SK-N-SH treated with all-trans-retinoic acid at 6 μM for 48 hours (cell line): Measurements from ENCODE around the gene ZMYM2.

ENCODE experiments used
- ATAC-seq: fragments of 200-7000 bp; cut with Tn5 transposase; 3 replicates; pipeline ENCODE4 v1.9.1; 2020; ENCODE audit warnings: mild to moderate bottlenecking, moderate library complexity
- ARNTL ChIP-seq: fragments of 450-650 bp; formaldehyde crosslinking; IDR thresholded peaks from 2 replicates; pipeline ENCODE4 v1.5.0; 2020; ENCODE audit warnings: low read depth, mild to moderate bottlenecking, moderate library complexity, borderline replicate concordance
- BACH2 ChIP-seq: fragments of 250-450 bp; sonication (Bioruptor Pico); IDR thresholded peaks from 2 replicates; pipeline ENCODE4 v1.9.0; 2021; ENCODE audit warnings: mild to moderate bottlenecking, borderline replicate concordance
- ESRRG ChIP-seq: fragments of 250-450 bp; sonication (Bioruptor Pico); IDR thresholded peaks from 2 replicates; pipeline ENCODE4 v1.6.1; 2021; ENCODE audit warnings: mild to moderate bottlenecking
- GLIS3 ChIP-seq: fragments of 250-450 bp; sonication (Bioruptor Pico); IDR thresholded peaks from 2 replicates; pipeline ENCODE4 v1.5.0; 2020; ENCODE audit warnings: mild to moderate bottlenecking, moderate library complexity
- ISL1 ChIP-seq: fragments of 250-450 bp; sonication (Bioruptor Pico); IDR thresholded peaks from 2 replicates; pipeline ENCODE4 v2.1.2; 2022; ENCODE audit warnings: mild to moderate bottlenecking, moderate library complexity
- OSR1 ChIP-seq: fragments of 250-450 bp; sonication (Bioruptor Pico); IDR thresholded peaks from 2 replicates; pipeline ENCODE4 v1.8.0; 2022; ENCODE audit warnings: moderate library complexity, mild to moderate bottlenecking, inconsistent platforms
- PPARA ChIP-seq: fragments of 250-450 bp; sonication (Bioruptor Pico); IDR thresholded peaks from 2 replicates; pipeline ENCODE4 v1.5.0; 2020; ENCODE audit warnings: mild to moderate bottlenecking, borderline replicate concordance
- RARB ChIP-seq: fragments of 250-450 bp; sonication (Bioruptor Pico); IDR thresholded peaks from 2 replicates; pipeline ENCODE4 v1.8.0; 2021; ENCODE audit warnings: mild to moderate bottlenecking, moderate library complexity
- TCF4 ChIP-seq: fragments of 250-450 bp; sonication (Bioruptor Pico); IDR thresholded peaks from 2 replicates; pipeline ENCODE4 v1.8.0; 2021; ENCODE audit warnings: mild to moderate bottlenecking, moderate library complexity, borderline replicate concordance
- ZFP3 ChIP-seq: fragments of 250-450 bp; sonication (Bioruptor Pico); IDR thresholded peaks from 2 replicates; pipeline ENCODE4 v1.5.0; 2020; ENCODE audit warnings: mild to moderate bottlenecking, moderate library complexity
- ZFP30 ChIP-seq: fragments of 450-650 bp; formaldehyde crosslinking; IDR thresholded peaks from 2 replicates; pipeline ENCODE4 v1.5.0; 2022; ENCODE audit warnings: mild to moderate bottlenecking, moderate library complexity
- ZNF565 ChIP-seq: fragments of 450-650 bp; formaldehyde crosslinking; conservative IDR thresholded peaks from 2 replicates; pipeline ENCODE4 v1.5.0; 2020; ENCODE audit warnings: low read depth, mild to moderate bottlenecking, moderate library complexity
- ZNF70 ChIP-seq: fragments of 450-650 bp; formaldehyde crosslinking; IDR thresholded peaks from 2 replicates; pipeline ENCODE4 v1.5.0; 2020; ENCODE audit warnings: mild to moderate bottlenecking, moderate library complexity
- ZNF8 ChIP-seq: fragments of 450-650 bp; formaldehyde crosslinking; IDR thresholded peaks from 2 replicates; pipeline ENCODE4 v1.5.0; 2020; ENCODE audit warnings: mild to moderate bottlenecking, moderate library complexity
- TF ChIP-seq, protein P1 (sequence below): fragments of 250-450 bp; sonication (Bioruptor Pico); IDR thresholded peaks from 2 replicates; pipeline ENCODE4 v1.5.0; 2020; ENCODE audit warnings: mild to moderate bottlenecking, moderate library complexity
- TF ChIP-seq, protein P2 (sequence below): fragments of 250-450 bp; sonication (Bioruptor Pico); IDR thresholded peaks from 2 replicates; pipeline ENCODE4 v1.5.1; 2020; ENCODE audit warnings: low read depth, mild to moderate bottlenecking, moderate library complexity
- TF ChIP-seq, protein P3 (sequence below): fragments of 250-450 bp; sonication (Bioruptor Pico); IDR thresholded peaks from 2 replicates; pipeline ENCODE4 v1.8.0; 2021; ENCODE audit warnings: low read depth, mild to moderate bottlenecking, moderate library complexity, borderline replicate concordance
- TF ChIP-seq, protein P4 (sequence below): fragments of 250-450 bp; sonication (Bioruptor Pico); IDR thresholded peaks from 2 replicates; pipeline ENCODE4 v1.5.1; 2021; ENCODE audit warnings: mild to moderate bottlenecking, moderate library complexity

The ZMYM2 gene

DNA sequence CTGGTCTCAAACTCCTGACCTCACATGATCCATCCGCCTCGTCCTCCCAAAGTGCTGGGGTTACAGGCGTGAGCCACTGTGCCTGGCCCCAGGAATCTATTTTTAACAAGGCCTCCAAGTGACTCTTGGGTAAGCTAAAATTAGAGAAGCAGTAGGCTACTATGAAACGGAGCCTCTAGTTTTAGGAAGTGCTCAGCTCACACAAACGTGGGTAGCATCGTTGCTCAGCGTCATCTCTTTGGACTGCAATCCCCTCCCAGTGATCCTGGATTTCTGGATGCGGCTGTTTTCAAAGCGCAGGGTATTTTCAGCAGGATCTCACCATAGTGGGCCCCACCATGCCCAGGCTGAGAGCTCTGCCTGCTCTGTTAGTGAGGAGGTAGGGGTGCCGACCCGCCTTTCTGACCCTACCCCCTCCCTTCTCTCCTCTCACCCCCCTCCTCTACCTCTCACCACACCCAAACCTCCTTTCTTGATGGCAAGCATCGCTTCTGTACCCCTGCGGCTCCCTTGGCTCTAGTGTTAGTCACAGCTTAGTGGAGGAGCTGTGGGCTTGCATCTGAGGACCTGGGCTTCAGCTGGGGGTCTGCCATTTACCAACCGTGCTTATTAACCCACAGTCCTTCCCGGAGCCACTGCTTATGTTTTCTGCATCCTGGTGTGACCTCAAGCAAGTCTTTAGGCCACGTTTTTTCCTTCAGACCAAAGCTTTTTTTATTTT lies 168.2 kb downstream of the ZMYM2 start:
- TF ChIP-seq ZNF70 (no peak), ZFP3 (no peak), ZNF8 (CRISPR knock-in tag) (no peak), ARNTL (CRISPR knock-in tag) (no peak), ESRRG (CRISPR knock-in tag) (no peak), OSR1 (CRISPR knock-in tag) (no peak), ZNF565 (CRISPR knock-in tag) (no peak), BACH2 (CRISPR knock-in tag) (no peak), RARB (CRISPR knock-in tag) (no peak), ZFP30 (CRISPR knock-in tag) (no peak), TCF4 (CRISPR knock-in tag) (no peak), GLIS3 (CRISPR knock-in tag) (no peak), PPARA (CRISPR knock-in tag) (no peak)
- TF ChIP-seq, protein P1, sequence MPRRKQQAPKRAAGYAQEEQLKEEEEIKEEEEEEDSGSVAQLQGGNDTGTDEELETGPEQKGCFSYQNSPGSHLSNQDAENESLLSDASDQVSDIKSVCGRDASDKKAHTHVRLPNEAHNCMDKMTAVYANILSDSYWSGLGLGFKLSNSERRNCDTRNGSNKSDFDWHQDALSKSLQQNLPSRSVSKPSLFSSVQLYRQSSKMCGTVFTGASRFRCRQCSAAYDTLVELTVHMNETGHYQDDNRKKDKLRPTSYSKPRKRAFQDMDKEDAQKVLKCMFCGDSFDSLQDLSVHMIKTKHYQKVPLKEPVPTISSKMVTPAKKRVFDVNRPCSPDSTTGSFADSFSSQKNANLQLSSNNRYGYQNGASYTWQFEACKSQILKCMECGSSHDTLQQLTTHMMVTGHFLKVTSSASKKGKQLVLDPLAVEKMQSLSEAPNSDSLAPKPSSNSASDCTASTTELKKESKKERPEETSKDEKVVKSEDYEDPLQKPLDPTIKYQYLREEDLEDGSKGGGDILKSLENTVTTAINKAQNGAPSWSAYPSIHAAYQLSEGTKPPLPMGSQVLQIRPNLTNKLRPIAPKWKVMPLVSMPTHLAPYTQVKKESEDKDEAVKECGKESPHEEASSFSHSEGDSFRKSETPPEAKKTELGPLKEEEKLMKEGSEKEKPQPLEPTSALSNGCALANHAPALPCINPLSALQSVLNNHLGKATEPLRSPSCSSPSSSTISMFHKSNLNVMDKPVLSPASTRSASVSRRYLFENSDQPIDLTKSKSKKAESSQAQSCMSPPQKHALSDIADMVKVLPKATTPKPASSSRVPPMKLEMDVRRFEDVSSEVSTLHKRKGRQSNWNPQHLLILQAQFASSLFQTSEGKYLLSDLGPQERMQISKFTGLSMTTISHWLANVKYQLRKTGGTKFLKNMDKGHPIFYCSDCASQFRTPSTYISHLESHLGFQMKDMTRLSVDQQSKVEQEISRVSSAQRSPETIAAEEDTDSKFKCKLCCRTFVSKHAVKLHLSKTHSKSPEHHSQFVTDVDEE: no peak
- TF ChIP-seq, protein P2, sequence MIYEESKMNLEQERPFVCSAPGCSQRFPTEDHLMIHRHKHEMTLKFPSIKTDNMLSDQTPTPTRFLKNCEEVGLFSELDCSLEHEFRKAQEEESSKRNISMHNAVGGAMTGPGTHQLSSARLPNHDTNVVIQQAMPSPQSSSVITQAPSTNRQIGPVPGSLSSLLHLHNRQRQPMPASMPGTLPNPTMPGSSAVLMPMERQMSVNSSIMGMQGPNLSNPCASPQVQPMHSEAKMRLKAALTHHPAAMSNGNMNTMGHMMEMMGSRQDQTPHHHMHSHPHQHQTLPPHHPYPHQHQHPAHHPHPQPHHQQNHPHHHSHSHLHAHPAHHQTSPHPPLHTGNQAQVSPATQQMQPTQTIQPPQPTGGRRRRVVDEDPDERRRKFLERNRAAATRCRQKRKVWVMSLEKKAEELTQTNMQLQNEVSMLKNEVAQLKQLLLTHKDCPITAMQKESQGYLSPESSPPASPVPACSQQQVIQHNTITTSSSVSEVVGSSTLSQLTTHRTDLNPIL: no peak
- TF ChIP-seq, protein P3, sequence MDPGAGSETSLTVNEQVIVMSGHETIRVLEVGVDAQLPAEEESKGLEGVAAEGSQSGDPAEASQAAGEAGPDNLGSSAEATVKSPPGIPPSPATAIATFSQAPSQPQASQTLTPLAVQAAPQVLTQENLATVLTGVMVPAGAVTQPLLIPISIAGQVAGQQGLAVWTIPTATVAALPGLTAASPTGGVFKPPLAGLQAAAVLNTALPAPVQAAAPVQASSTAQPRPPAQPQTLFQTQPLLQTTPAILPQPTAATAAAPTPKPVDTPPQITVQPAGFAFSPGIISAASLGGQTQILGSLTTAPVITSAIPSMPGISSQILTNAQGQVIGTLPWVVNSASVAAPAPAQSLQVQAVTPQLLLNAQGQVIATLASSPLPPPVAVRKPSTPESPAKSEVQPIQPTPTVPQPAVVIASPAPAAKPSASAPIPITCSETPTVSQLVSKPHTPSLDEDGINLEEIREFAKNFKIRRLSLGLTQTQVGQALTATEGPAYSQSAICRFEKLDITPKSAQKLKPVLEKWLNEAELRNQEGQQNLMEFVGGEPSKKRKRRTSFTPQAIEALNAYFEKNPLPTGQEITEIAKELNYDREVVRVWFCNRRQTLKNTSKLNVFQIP (CRISPR knock-in tag): no peak
- TF ChIP-seq, protein P4, sequence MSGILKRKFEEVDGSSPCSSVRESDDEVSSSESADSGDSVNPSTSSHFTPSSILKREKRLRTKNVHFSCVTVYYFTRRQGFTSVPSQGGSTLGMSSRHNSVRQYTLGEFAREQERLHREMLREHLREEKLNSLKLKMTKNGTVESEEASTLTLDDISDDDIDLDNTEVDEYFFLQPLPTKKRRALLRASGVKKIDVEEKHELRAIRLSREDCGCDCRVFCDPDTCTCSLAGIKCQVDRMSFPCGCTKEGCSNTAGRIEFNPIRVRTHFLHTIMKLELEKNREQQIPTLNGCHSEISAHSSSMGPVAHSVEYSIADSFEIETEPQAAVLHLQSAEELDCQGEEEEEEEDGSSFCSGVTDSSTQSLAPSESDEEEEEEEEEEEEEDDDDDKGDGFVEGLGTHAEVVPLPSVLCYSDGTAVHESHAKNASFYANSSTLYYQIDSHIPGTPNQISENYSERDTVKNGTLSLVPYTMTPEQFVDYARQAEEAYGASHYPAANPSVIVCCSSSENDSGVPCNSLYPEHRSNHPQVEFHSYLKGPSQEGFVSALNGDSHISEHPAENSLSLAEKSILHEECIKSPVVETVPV (CRISPR knock-in tag): no peak
- ATAC-seq: no peak

DNA sequence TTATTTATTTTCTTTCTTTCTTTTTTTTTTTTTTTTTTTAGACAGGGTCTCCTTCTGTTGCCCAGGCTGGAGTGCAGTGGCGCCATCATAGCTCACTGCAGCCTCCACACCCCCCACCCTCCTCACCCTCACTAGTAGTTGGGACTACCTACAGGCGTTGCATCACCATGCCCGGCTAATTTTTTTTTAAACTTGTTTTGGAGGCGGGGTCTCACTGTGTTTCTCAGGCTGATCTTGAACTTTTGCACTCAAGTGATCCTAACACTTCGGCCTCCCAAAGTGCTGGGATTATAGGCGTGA lies 168.7 kb downstream of the ZMYM2 start:
- TF ChIP-seq ZNF70 (no peak), ZFP30 (CRISPR knock-in tag) (no peak), OSR1 (CRISPR knock-in tag) (no peak), ZNF8 (CRISPR knock-in tag) (no peak), ARNTL (CRISPR knock-in tag) (no peak), ZFP3 (no peak), BACH2 (CRISPR knock-in tag) (no peak), ISL1 (CRISPR knock-in tag) (no peak), RARB (CRISPR knock-in tag) (no peak)
- TF ChIP-seq, protein P2: no peak
- TF ChIP-seq, protein P1: no peak
- no peak for ATAC-seq
